BLaER1 treated with 17β-estradiol and CSF1 and Interleukin-3, amounts not matched to agents 10 nM and 100 nM (cell line): ENCODE data around the gene RGS8.
A peak's percentile ranks its signal among the peaks of the same experiment; 100 is the strongest.

Experiments used
- H3K27ac ChIP-seq, 11 experiments: shearing (Covaris generic); formaldehyde crosslinking; 2 replicates each; pipeline ENCODE4 v1.8.1; 2022
- H3K27me3 ChIP-seq, 11 experiments: shearing (Covaris generic); formaldehyde crosslinking; 2 replicates each; pipeline ENCODE4 v1.8.1; 2022
- H3K36me3 ChIP-seq, 11 experiments: shearing (Covaris generic); formaldehyde crosslinking; 2 replicates each; pipeline ENCODE4 v1.8.1; 2022
- H3K4me1 ChIP-seq, 10 experiments: shearing (Covaris generic); formaldehyde crosslinking; 2 replicates each; pipeline ENCODE4 v1.8.1; 2022
- H3K4me2 ChIP-seq, 11 experiments: shearing (Covaris generic); formaldehyde crosslinking; 2 replicates each; pipeline ENCODE4 v1.8.1; 2022
- H3K4me3 ChIP-seq, 10 experiments: shearing (Covaris generic); formaldehyde crosslinking; 2 replicates each; pipeline ENCODE4 v1.8.1; 2022
- H3K9ac ChIP-seq, 11 experiments: shearing (Covaris generic); formaldehyde crosslinking; 2 replicates each; pipeline ENCODE4 v1.8.1; 2022
- H3K9me3 ChIP-seq, 11 experiments: shearing (Covaris generic); formaldehyde crosslinking; replicated peaks in 1 of 11; 2 replicates each; pipeline ENCODE4 v1.8.1; 2022
- H4K20me1 ChIP-seq, 11 experiments: shearing (Covaris generic); formaldehyde crosslinking; 2 replicates each; pipeline ENCODE4 v1.8.1; 2022
- Cebpa-rat ChIP-seq, 11 experiments: shearing (Covaris generic); IDR thresholded peaks; 2 replicates each; pipeline ENCODE4 v1.8.1; 2022

Gene RGS8

DNA sequence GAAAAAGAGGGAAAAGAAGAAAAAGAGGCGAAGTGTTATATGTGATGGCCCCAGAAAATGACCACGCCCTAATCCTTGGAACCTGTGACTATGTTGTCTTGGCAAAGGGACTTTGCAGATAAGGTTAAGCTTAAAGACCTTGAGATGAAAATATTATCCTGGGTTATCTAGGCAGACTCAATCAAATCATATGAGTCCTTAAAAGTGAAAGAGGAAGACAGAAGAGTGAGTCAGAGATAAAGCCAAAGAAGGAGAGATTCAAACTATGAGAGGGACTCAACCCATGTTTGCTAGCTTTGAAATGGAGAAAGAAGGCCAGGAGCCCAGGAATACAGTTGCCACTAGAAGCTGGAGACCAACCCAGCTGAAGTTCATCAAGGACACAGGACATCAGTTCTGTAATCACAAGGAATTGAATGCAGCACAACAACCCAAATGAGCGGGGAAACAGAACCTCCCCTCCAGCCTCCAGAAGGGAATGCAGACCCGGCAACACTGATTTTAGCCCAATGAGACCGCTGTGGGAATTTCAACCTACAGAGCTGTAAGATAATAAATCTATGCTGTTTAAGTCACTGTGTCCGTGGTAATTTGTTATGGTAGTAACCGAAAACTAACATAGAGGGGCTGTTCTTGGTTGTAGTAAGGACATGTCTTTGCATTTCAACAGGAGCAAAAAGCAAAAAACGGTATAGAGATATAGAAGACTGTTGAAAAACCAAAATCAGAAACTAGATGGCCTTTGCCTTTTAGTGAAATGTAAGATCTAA is 4.2 kb upstream of the RGS8 start:
- Histone ChIP-seq H3K9ac (no peak overlapping the region), H3K4me2 (peak overlapping the region in 5 of 11 experiments; percentile 5 to 60 (median 27); a peak in 6 of 22 replicates), H4K20me1 (no peaks in the 10 kb centered on the region), H3K36me3 (no peaks in the 10 kb centered on the region), H3K4me3 (no peak overlapping the region), H3K9me3 (peaks cover 16 to 34% (median 23%) of the 10 kb centered on the region in 11 experiments; a peak in 20 of 22 replicates), H3K4me1 (peaks cover 8 to 19% (median 10%) of the 10 kb centered on the region in 10 experiments; a peak in 18 of 20 replicates), H3K27ac (no peak overlapping the region), H3K27me3 (no peaks in the 10 kb centered on the region)
- TF ChIP-seq Cebpa-rat (IDR thresholded peaks at IDR 0.05), result no peak

DNA sequence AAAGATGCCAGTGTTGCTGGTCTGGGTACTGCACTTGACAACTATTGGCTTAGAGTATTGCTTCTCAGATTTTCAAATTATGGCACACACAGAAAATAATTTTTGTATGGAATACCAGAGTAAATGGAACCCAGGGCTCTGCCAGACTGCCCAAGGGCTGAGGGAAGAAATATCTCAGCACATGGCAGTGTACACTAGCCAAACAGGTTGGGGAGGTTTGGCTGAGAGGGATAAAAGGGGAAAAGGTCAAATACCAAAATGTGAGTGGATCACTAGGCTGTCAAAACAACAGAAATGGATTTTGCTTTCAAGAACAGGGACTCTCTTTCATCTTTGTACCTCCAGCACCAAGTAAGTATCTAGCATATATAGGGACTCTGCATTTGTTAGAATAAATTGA is 3.0 kb upstream of the RGS8 start:
- Histone ChIP-seq H4K20me1 (no peaks in the 10 kb centered on the region), H3K36me3 (no peaks in the 10 kb centered on the region), H3K27me3 (no peaks in the 10 kb centered on the region), H3K4me3 (no peak overlapping the region), H3K9me3 (peaks cover 4 to 22% (median 10%) of the 10 kb centered on the region in 11 experiments; a peak in 16 of 22 replicates), H3K4me2 (no peak overlapping the region), H3K9ac (no peak overlapping the region), H3K27ac (no peak overlapping the region), H3K4me1 (peaks cover 8 to 19% (median 10%) of the 10 kb centered on the region in 10 experiments; a peak in 18 of 20 replicates)
- no peak for TF ChIP-seq Cebpa-rat (IDR thresholded peaks at IDR 0.05)

GRCh38 chr1:182686446-182686845 is 2.1 kb upstream of the RGS8 start:
- Histone ChIP-seq H3K9ac (no peak overlapping the region), H4K20me1 (no peaks in the 10 kb centered on the region), H3K4me1 (peaks cover 8 to 19% (median 10%) of the 10 kb centered on the region in 10 experiments; a peak in 18 of 20 replicates), H3K4me3 (no peak overlapping the region), H3K36me3 (no peaks in the 10 kb centered on the region), H3K27me3 (no peaks in the 10 kb centered on the region), H3K4me2 (no peak overlapping the region), H3K9me3 (peaks cover 0 to 12% (median 6%) of the 10 kb centered on the region in 11 experiments; a peak in 10 of 22 replicates), H3K27ac (no peak overlapping the region)
- no peak for TF ChIP-seq Cebpa-rat (IDR thresholded peaks at IDR 0.05)

- Histone ChIP-seq H3K9ac (no peak overlapping the region), H3K27me3 (no peaks in the 10 kb centered on the region), H3K9me3 (0 out of 22 replicates have a peak, but pooled peaks cover 0 to under 1% (median 0%) of the 10 kb centered on the region in 11 experiments), H3K4me1 (peaks cover 8 to 28% (median 11%) of the 10 kb centered on the region in 10 experiments; a peak in 18 of 20 replicates), H3K4me3 (no peak overlapping the region), H3K4me2 (peak overlapping the region in 10 of 11 experiments; percentile 5 to 54 (median 26); a peak in 14 of 22 replicates), H4K20me1 (no peaks in the 10 kb centered on the region), H3K27ac (no peak overlapping the region), H3K36me3 (no peaks in the 10 kb centered on the region)
- no peak for TF ChIP-seq Cebpa-rat (IDR thresholded peaks at IDR 0.05)
These were observed 828 bp upstream of the RGS8 start for GRCh38 chr1:182685215-182685614.

GRCh38 chr1:182682898-182683501 is 1.4 kb downstream of the RGS8 start:
- H3K4me2 ChIP-seq, result no peak overlapping the region
- peaks cover 2 to 18% (median 10%) of the 10 kb centered on the region in 10 experiments; a peak in 18 of 20 replicates for H3K4me1 ChIP-seq
- H3K36me3 ChIP-seq, result no peaks in the 10 kb centered on the region

DNA sequence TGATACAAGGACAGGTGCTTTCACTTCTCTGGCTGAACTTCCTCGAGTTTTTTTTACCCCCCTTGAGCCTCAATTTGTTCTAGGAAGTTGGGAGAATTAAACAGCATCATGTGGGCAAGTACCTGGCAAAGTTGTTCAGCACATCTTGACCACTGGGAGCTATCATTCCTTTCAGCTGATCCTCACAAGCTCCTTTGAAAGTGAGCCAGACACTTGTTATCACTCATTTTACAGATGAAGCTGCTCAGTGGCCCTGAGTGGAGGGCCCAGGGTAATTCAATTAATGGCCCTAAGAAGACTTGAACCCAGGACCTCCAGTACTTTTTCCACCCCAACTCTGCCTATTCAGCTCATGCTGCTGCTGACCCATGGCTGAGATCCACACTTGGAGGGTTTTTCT is 2.0 kb downstream of the RGS8 start:
- TF ChIP-seq Cebpa-rat (IDR thresholded peaks at IDR 0.05), result no peak
- Histone ChIP-seq H3K27ac (no peak overlapping the region), H3K9ac (no peak overlapping the region), H3K4me3 (no peak overlapping the region), H3K27me3 (no peaks in the 10 kb centered on the region), H3K4me2 (no peak overlapping the region), H4K20me1 (no peaks in the 10 kb centered on the region), H3K9me3 (no peaks in the 10 kb centered on the region), H3K4me1 (peaks cover 3 to 23% (median 16%) of the 10 kb centered on the region in 10 experiments; a peak in 19 of 20 replicates), H3K36me3 (no peaks in the 10 kb centered on the region)

More at GRCh38 chr1:182682898-182683501, 1.4 kb downstream of the RGS8 start:
- Histone ChIP-seq H3K4me3 (no peak overlapping the region), H3K27me3 (no peaks in the 10 kb centered on the region), H3K9me3 (no peaks in the 10 kb centered on the region), H3K9ac (no peak overlapping the region), H3K27ac (no peak overlapping the region), H4K20me1 (no peaks in the 10 kb centered on the region)
- TF ChIP-seq Cebpa-rat (IDR thresholded peaks at IDR 0.05), result no peak

DNA sequence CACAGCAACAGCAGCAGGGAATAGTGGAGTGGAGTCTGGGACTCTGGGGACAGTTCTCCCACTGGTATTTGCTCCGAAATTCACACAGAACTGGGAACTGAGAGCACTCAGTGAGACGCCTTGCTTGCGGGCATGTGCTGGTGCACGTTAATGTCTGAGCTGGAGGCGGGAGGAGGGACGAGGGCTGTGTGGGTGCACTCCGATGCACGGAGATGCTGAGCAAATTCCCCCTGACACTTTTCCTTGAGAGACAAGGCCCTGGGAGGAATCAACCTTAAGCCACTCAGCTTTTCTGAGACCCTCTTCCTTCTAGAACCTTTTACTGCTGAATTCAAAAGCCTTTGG is 2.8 kb downstream of the RGS8 start:
- Histone ChIP-seq H3K9me3 (no peaks in the 10 kb centered on the region), H3K4me1 (peaks cover 12 to 32% (median 24%) of the 10 kb centered on the region in 10 experiments; a peak in 19 of 20 replicates), H3K27ac (no peak overlapping the region), H3K4me2 (no peak overlapping the region), H4K20me1 (no peaks in the 10 kb centered on the region), H3K4me3 (no peak overlapping the region), H3K27me3 (no peaks in the 10 kb centered on the region), H3K36me3 (no peaks in the 10 kb centered on the region), H3K9ac (no peak overlapping the region)
- TF ChIP-seq Cebpa-rat (IDR thresholded peaks at IDR 0.05), result no peak

- Histone ChIP-seq H3K9ac (no peak overlapping the region), H3K9me3 (no peaks in the 10 kb centered on the region), H3K27me3 (no peaks in the 10 kb centered on the region), H3K27ac (no peak overlapping the region), H3K4me2 (peak overlapping the region in 4 of 11 experiments; percentile 1 to 36 (median 9); a peak in 1 of 22 replicates), H3K4me3 (no peak overlapping the region), H3K36me3 (no peaks in the 10 kb centered on the region), H3K4me1 (peaks cover 12 to 32% (median 25%) of the 10 kb centered on the region in 10 experiments; a peak in 19 of 20 replicates), H4K20me1 (no peaks in the 10 kb centered on the region)
- TF ChIP-seq Cebpa-rat (IDR thresholded peaks at IDR 0.05), result no peak
These were observed 3.4 kb downstream of the RGS8 start for GRCh38 chr1:182680901-182681567.

DNA sequence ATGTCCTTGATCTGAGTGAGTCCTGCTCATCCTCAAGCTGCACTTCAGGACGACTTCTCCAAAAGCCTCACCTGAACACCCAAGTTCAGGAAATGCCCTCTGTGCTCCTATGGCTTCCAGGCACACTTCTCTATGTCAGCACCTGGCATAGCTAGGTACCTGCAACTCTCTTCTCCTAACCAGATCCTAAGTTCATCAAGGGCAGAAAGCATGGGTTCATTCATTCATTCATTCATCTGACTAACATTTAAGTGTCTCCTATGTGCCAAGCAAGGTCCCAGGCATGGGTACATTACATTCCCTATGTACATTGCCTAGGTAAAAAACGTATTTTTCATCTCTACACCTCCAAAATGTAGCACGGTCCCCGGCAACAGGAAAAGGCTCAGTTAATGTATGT is 4.0 kb downstream of the RGS8 start:
- H3K4me2 ChIP-seq, result 0 out of 22 replicates have a peak overlapping the region, but pooled peaks of 3 of the 11 experiments have one; percentile 1 to 12 (median 6)

More for the DNA sequence above, 4.0 kb downstream of the RGS8 start:
- Histone ChIP-seq H3K9ac (no peak overlapping the region), H4K20me1 (no peaks in the 10 kb centered on the region), H3K9me3 (no peaks in the 10 kb centered on the region), H3K4me1 (peaks cover 12 to 29% (median 23%) of the 10 kb centered on the region in 10 experiments; a peak in 19 of 20 replicates), H3K4me3 (no peak overlapping the region), H3K27me3 (no peaks in the 10 kb centered on the region), H3K36me3 (no peaks in the 10 kb centered on the region), H3K27ac (no peak overlapping the region)
- no peak for TF ChIP-seq Cebpa-rat (IDR thresholded peaks at IDR 0.05)
